ENCODE results near the gene MTG2. TPM values are rescaled to one million over a fixed set of nuclear protein-coding genes. Genes with fewer than 3 reads are reported as not detected.

Gene MTG2
- total and polyA plus RNA-seq, 2 experiments from 2014 or later: 11.3 to 11.7 TPM

GRCh38 chr20:62235001-62235776, 52.4 kb downstream of the MTG2 start:
- no peak overlapping the region for H3K4me3 Mint-ChIP-seq
- peaks cover 9% of the 10 kb centered on the region for H3K4me1 ChIP-seq (ENCODE audit: insufficient read depth)
- no peak overlapping the region for H3K4me2 ChIP-seq
- no peaks in the 10 kb centered on the region for H3K9me3 Mint-ChIP-seq
- no peaks in the 10 kb centered on the region for H3K9me2 ChIP-seq (ENCODE audit: insufficient read depth)
- DNase-seq (ENCODE audit: low spot score) (no peak), ATAC-seq (no peak)
- TF ChIP-seq JUNB (IDR thresholded peaks at IDR 0.05; ENCODE audit: unreplicated experiment): no peak
- no peak for TF ChIP-seq STAT1 (IDR thresholded peaks at IDR 0.05; ENCODE audit: unreplicated experiment)
- TF ChIP-seq CREB1 (CRISPR knock-in tag; IDR thresholded peaks at IDR 0.05; ENCODE audit: low read depth): no peak
- no peak for TF ChIP-seq ZNF331 (CRISPR knock-in tag; IDR thresholded peaks at IDR 0.05; ENCODE audit: low read depth)
- no peak for TF ChIP-seq ETS1 (IDR thresholded peaks at IDR 0.05)
- TF ChIP-seq ZNF114 (CRISPR knock-in tag; IDR thresholded peaks at IDR 0.05): no peak
- TF ChIP-seq CTCF (conservative IDR thresholded peaks at IDR 0.05; ENCODE audit: low read depth in 2 of 2): no peak
- no peak for TF ChIP-seq EZH2phosphoT487 (IDR thresholded peaks at IDR 0.05; ENCODE audit: unreplicated experiment)
- TF ChIP-seq ZNF462 (CRISPR knock-in tag; IDR thresholded peaks at IDR 0.05): no peak
- no peak for TF ChIP-seq NANOG (IDR thresholded peaks at IDR 0.05; ENCODE audit: borderline replicate concordance)
- no peak for TF ChIP-seq POLR2AphosphoS5 (IDR thresholded peaks at IDR 0.05; ENCODE audit: low read depth)
- no peak for TF ChIP-seq EZH2 (IDR thresholded peaks at IDR 0.05; ENCODE audit: low read depth, unreplicated experiment)
- no peak for TF ChIP-seq REST (IDR thresholded peaks at IDR 0.05; ENCODE audit: unreplicated experiment)
- no peak overlapping the region for H3K27ac ChIP-seq (ENCODE audit: low read depth)
- H3K27me3 Mint-ChIP-seq (ENCODE audit: insufficient read depth, low read depth, poor library complexity): peaks cover 7% of the 10 kb centered on the region
- H3K27me3 ChIP-seq (ENCODE audit: insufficient read depth): no peaks in the 10 kb centered on the region
- H3K4me1 Mint-ChIP-seq: peaks cover 6% of the 10 kb centered on the region; the same call in 2 of the 3 replicates
- H2AFZ ChIP-seq: no peak overlapping the region
- no peaks in the 10 kb centered on the region for H3K36me3 Mint-ChIP-seq (ENCODE audit: low read depth)
- H4K20me1 ChIP-seq (replicated peaks; ENCODE audit: insufficient read depth): peaks cover 1% of the 10 kb centered on the region
- H3K79me2 ChIP-seq (replicated peaks; ENCODE audit: insufficient read depth): peaks cover 12% of the 10 kb centered on the region
- 0 out of 2 replicates have a peak, but pooled peaks cover 3% of the 10 kb centered on the region for H3F3A ChIP-seq (replicated peaks; ENCODE audit: low read depth)
- H3K4me3 ChIP-seq: no peak overlapping the region
- H3K27ac Mint-ChIP-seq: no peak overlapping the region
- no peaks in the 10 kb centered on the region for H3K36me3 ChIP-seq (ENCODE audit: insufficient read depth)

Measured in GM23338 (cell line).